Activated T-helper 1 cell treated with anti-CD3 and anti-CD28 coated beads, Interleukin-12 subunit alpha, Interleukin-12 subunit beta, Interleukin-2, Interleukin-4 antibody, amounts not matched to agents 30 ng/mL and 10 ng/mL and 1 ng/mL, durations not matched to agents 14 hours and 24 hours and 36 hours (primary cell): ENCODE results near the gene RESF1. TPM values are rescaled to one million over a fixed set of nuclear protein-coding genes. Genes with fewer than 3 reads are reported as not detected.
"Not testable (repeated sequence)": the region's sequence is repeated elsewhere in the genome, so short reads cannot be mapped to it uniquely, and the experiment has no call there.

Source experiments
- DNase-seq: peaks from one replicate; pipeline ENCODE4 v3.0.0; 2021; ENCODE audit warnings: low spot score
- H3K27ac Mint-ChIP-seq: one replicate; pipeline ENCODE4 v1.8.0; 2021; ENCODE audit warnings: mild to moderate bottlenecking, mixed read lengths
- H3K27me3 Mint-ChIP-seq: one replicate; pipeline ENCODE4 v1.8.0; 2022; ENCODE audit warnings: mild to moderate bottlenecking, moderate library complexity, mixed read lengths; ENCODE audit not compliant: insufficient read depth
- H3K36me3 Mint-ChIP-seq: one replicate; pipeline ENCODE4 v1.8.0; 2021; ENCODE audit warnings: low read depth, mixed read lengths
- H3K4me1 Mint-ChIP-seq: one replicate; pipeline ENCODE4 v1.8.0; 2021; ENCODE audit warnings: low read depth, mixed read lengths
- H3K4me3 Mint-ChIP-seq: one replicate; pipeline ENCODE4 v1.8.0; 2021; ENCODE audit warnings: mild to moderate bottlenecking, moderate library complexity, mixed read lengths
- H3K9me3 Mint-ChIP-seq: one replicate; pipeline ENCODE4 v1.8.0; 2021; ENCODE audit warnings: mixed read lengths
- intact Hi-C: fragments of 100-400 bp; cut with micrococcal nuclease; formaldehyde crosslinking; loops from one replicate; pipeline ENCODE4 v1.15.1; 2024
- total RNA-seq: library from RNA; stranded (reverse); gene quantifications from 2 replicates; pipeline ENCODE4 v1.2.3, GENCODE V29; 2022

Gene RESF1
- total RNA-seq, 1 donor from 2014 or later = 66.2 TPM

DNA sequence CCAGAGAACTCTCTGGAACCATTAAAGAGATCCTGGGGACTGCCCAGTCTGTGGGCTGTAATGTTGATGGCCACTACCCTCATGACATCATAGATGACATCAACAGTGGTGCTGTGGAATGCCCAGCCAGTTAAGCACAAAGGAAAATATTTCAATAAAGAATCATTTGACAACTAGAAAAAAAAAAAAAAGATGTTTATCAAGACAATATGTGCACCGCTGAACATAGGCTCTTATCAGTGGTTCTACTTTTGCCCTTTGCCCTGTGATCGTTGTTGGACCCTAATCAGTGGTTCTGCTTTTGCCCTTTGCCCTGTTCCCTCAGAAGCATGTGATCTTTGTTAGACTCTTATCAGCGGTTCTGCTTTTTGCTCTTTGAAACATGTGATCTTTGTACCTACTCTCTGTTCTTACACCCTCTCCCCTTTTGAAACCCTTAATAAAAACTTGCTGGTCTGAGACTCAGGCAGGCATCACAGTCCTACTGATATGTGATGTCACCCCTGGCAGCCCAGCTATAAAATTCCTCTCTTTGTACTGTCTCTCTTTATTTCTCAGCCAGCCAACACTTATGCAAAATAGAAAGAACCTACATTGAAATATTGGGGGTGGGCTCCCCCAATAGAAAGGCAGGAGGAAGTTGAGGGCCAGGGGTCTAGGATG, 10.4 kb upstream of the RESF1 start:
- DNase-seq, intact Hi-C loops, H3K27ac Mint-ChIP-seq, H3K4me3 Mint-ChIP-seq, H3K27me3 Mint-ChIP-seq: not testable (repeated sequence)
- peaks cover 12% of the 10 kb centered on the region for H3K4me1 Mint-ChIP-seq
- peaks cover 53% of the 10 kb centered on the region for H3K9me3 Mint-ChIP-seq
- peaks cover 26% of the 10 kb centered on the region for H3K36me3 Mint-ChIP-seq

DNA sequence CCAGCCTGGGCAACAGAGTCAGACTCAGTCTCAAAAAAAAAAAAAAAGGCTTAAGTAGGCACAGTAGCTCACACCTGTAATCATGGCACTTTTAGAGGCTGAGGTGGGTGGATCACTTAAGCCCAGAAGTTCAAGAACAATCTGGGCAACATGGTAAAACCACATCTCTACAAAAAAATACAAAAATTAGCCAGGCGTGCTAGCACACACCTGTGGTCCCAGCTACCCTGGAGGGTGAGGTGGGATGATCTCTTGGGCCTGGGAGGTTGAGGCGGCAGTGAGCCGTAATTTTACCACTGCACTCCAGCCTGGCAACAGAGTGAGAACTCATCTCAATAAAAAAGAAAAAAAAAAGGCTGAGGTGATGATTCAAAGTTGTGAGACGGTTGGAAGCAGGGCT, 9.1 kb upstream of the RESF1 start:
- Mint-ChIP-seq H3K4me3 (no peak overlapping the region), H3K36me3 (peaks cover 18% of the 10 kb centered on the region), H3K27ac (no peak overlapping the region), H3K4me1 (peaks cover 19% of the 10 kb centered on the region), H3K9me3 (peaks cover 44% of the 10 kb centered on the region), H3K27me3 (no peaks in the 10 kb centered on the region)
- DNase-seq = no peak
- intact Hi-C loops = no loop called here

GRCh38 chr12:31950492-31950891, 8.7 kb upstream of the RESF1 start:
- Mint-ChIP-seq H3K27me3 (no peaks in the 10 kb centered on the region), H3K4me3 (no peak overlapping the region), H3K9me3 (peaks cover 48% of the 10 kb centered on the region), H3K4me1 (peaks cover 23% of the 10 kb centered on the region), H3K27ac (no peak overlapping the region), H3K36me3 (peaks cover 22% of the 10 kb centered on the region)
- intact Hi-C loops = no loop called here
- DNase-seq = no peak

- peaks cover 20% of the 10 kb centered on the region for H3K36me3 Mint-ChIP-seq
- no peak overlapping the region for H3K4me3 Mint-ChIP-seq
- H3K4me1 Mint-ChIP-seq = peaks cover 27% of the 10 kb centered on the region
- H3K27me3 Mint-ChIP-seq = no peaks in the 10 kb centered on the region
- DNase-seq = no peak
- H3K9me3 Mint-ChIP-seq = peaks cover 47% of the 10 kb centered on the region
- intact Hi-C loops = no loop called here
- no peak overlapping the region for H3K27ac Mint-ChIP-seq
Observed at GRCh38 chr12:31951008-31951407, 8.2 kb upstream of the RESF1 start.

GRCh38 chr12:31951939-31952338, 7.3 kb upstream of the RESF1 start:
- Mint-ChIP-seq H3K4me3 (no peak overlapping the region), H3K36me3 (peaks cover 23% of the 10 kb centered on the region)
- intact Hi-C loops = no loop called here

GRCh38 chr12:31952418-31952817, 6.8 kb upstream of the RESF1 start:
- H3K36me3 Mint-ChIP-seq = peaks cover 21% of the 10 kb centered on the region

More at GRCh38 chr12:31951939-31952338, 7.3 kb upstream of the RESF1 start:
- H3K27me3 Mint-ChIP-seq = no peaks in the 10 kb centered on the region
- peaks cover 33% of the 10 kb centered on the region for H3K4me1 Mint-ChIP-seq
- no peak overlapping the region for H3K27ac Mint-ChIP-seq
- H3K9me3 Mint-ChIP-seq = peaks cover 49% of the 10 kb centered on the region
- DNase-seq = no peak

GRCh38 chr12:31954925-31955858, 4.0 kb upstream of the RESF1 start:
- peaks cover 51% of the 10 kb centered on the region for H3K4me1 Mint-ChIP-seq
- H3K27ac Mint-ChIP-seq = peak overlapping the region; percentile 35
- no peak for DNase-seq
- peaks cover 36% of the 10 kb centered on the region for H3K9me3 Mint-ChIP-seq
- H3K4me3 Mint-ChIP-seq = peak overlapping the region; percentile 19
- no peaks in the 10 kb centered on the region for H3K27me3 Mint-ChIP-seq
- H3K36me3 Mint-ChIP-seq = peaks cover 19% of the 10 kb centered on the region
- intact Hi-C loops = no loop called here

More at GRCh38 chr12:31952418-31952817, 6.8 kb upstream of the RESF1 start:
- Mint-ChIP-seq H3K27me3 (no peaks in the 10 kb centered on the region), H3K4me3 (no peak overlapping the region), H3K4me1 (peaks cover 37% of the 10 kb centered on the region), H3K9me3 (peaks cover 49% of the 10 kb centered on the region), H3K27ac (no peak overlapping the region)
- no peak for DNase-seq
- intact Hi-C loops = no loop called here

GRCh38 chr12:31958569-31959160, 550 bp upstream of the RESF1 start:
- intact Hi-C loops = loop anchor here (1.0 to 2.0 kb wide), 11 partner anchors 30 to 305 kb away; partner anchors contain the start of genes AMN1, BICD1 and ETFBKMT
- DNase-seq = no peak
- peaks cover 20% of the 10 kb centered on the region for H3K9me3 Mint-ChIP-seq
- peak overlapping the region; percentile 94 for H3K27ac Mint-ChIP-seq
- peak overlapping the region; percentile 92 for H3K4me3 Mint-ChIP-seq
- H3K4me1 Mint-ChIP-seq = peaks cover 70% of the 10 kb centered on the region
- H3K27me3 Mint-ChIP-seq = no peaks in the 10 kb centered on the region
- peaks cover 34% of the 10 kb centered on the region for H3K36me3 Mint-ChIP-seq

DNA sequence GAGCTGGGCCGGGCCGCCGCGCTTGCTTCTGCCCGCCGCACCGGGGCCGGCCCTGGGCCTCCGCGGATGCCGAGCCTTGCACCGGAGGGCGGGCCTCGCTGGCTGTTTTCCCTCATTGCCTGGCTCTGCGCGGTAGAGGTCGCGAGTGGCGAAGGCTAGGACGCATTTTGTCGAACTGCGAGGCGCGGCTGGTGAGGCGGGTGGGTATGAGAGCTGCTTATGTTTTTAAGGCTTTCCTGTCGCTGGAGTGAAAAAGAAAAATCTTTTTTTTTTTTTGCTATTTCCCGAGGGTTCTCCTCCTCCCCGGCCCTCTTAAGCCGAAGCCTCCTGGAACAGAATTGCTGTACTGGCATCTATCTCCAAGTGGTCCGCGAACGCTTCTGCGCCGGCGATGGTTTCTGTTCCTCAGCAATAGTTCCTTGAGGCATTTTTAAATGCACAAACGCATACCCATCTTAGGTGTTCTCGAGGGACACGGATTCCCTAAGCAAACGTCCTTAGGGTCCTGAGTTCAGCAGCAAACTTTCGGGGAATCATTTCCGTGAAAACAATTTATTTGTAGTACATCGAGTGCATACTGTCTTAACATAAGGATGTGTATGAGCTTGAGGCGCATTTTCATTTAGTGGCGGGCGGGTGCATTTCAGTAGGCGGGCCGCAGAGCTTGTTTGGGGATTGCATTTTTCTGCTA, 631 bp downstream of the RESF1 start:
- Mint-ChIP-seq H3K36me3 (peaks cover 45% of the 10 kb centered on the region), H3K27me3 (no peaks in the 10 kb centered on the region), H3K4me1 (peaks cover 77% of the 10 kb centered on the region), H3K4me3 (peak overlapping the region; percentile 90), H3K27ac (peak overlapping the region; percentile 95), H3K9me3 (peaks cover 31% of the 10 kb centered on the region)
- intact Hi-C loops = loop anchor here (1.0 to 5.0 kb wide), 14 partner anchors 31 to 638 kb away; partner anchors contain the start of genes AMN1, BICD1 and ETFBKMT
- peak; percentile 63 for DNase-seq

- peaks cover 79% of the 10 kb centered on the region for H3K4me1 Mint-ChIP-seq
- intact Hi-C loops = loop anchor here (2.0 to 5.0 kb wide), 2 partner anchors 100 to 639 kb away; no protein-coding TSS in a partner anchor
- H3K36me3 Mint-ChIP-seq = peaks cover 50% of the 10 kb centered on the region
- H3K9me3 Mint-ChIP-seq = peaks cover 26% of the 10 kb centered on the region
- DNase-seq = no peak
- H3K4me3 Mint-ChIP-seq = peak overlapping the region; percentile 90
- peak overlapping the region; percentile 95 for H3K27ac Mint-ChIP-seq
- H3K27me3 Mint-ChIP-seq = no peaks in the 10 kb centered on the region
Observed at GRCh38 chr12:31961137-31961536, 1.9 kb downstream of the RESF1 start.

DNA sequence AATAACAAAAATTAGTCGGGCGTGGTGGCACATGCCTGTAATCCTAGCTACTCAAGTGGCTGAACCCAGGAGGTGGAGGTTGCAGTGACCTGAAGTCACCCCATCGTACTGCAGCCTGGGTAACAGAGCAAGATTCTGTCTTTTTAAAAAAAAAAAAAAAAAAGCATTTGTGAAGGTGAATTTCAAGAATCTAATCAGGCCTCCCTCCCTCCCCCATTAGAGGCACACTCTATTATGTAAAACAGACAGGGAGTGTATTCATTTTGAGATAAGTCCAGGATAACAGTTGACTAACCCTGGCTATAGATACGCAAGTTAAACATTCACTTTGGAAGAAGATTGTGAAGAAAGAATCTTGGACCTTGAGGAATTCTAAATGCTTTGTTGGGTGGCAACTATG, 2.9 kb downstream of the RESF1 start:
- peaks cover 56% of the 10 kb centered on the region for H3K36me3 Mint-ChIP-seq
- no peak for DNase-seq
- H3K4me1 Mint-ChIP-seq = peaks cover 83% of the 10 kb centered on the region
- peaks cover 22% of the 10 kb centered on the region for H3K9me3 Mint-ChIP-seq
- intact Hi-C loops = loop anchor here (5.0 kb wide), 1 partner anchor 640 kb away; no protein-coding TSS in a partner anchor
- H3K4me3 Mint-ChIP-seq = peak overlapping the region; percentile 90
- peak overlapping the region; percentile 62 for H3K27ac Mint-ChIP-seq
- no peaks in the 10 kb centered on the region for H3K27me3 Mint-ChIP-seq

GRCh38 chr12:31964280-31964679, 5.1 kb downstream of the RESF1 start:
- Mint-ChIP-seq H3K36me3 (peaks cover 65% of the 10 kb centered on the region), H3K4me3 (peak overlapping the region; percentile 61), H3K27me3 (no peaks in the 10 kb centered on the region), H3K9me3 (peaks cover 16% of the 10 kb centered on the region), H3K4me1 (peaks cover 77% of the 10 kb centered on the region), H3K27ac (peak overlapping the region; percentile 69)
- intact Hi-C loops = loop anchor here (5.0 kb wide), 1 partner anchor 642 kb away; no protein-coding TSS in a partner anchor
- no peak for DNase-seq
